Activated T-cell treated with anti-CD3 and anti-CD28 coated beads, Interleukin-2, amount 50 U/mL, for 4 hours (primary cell): ENCODE measurements around the gene NUP210L. TPM values are rescaled to one million over a fixed set of nuclear protein-coding genes. Genes with fewer than 3 reads are reported as not detected.
"Not testable (repeated sequence)": the region's sequence is repeated elsewhere in the genome, so short reads cannot be mapped to it uniquely, and the experiment has no call there.

Experiments
- ATAC-seq, 2 donors: fragments of 200-7000 bp; cut with Tn5 transposase; one replicate each; pipeline ENCODE4 v1.10.0; 2021
- DNase-seq: peaks from one replicate; pipeline ENCODE4 v3.0.0-alpha.2; 2020
- H3K27me3 Mint-ChIP-seq: one replicate; pipeline ENCODE4 v1.8.0; 2021; ENCODE audit warnings: low read depth, mixed read lengths
- H3K36me3 Mint-ChIP-seq: one replicate; pipeline ENCODE4 v1.8.0; 2022; ENCODE audit warnings: mixed read lengths; ENCODE audit not compliant: insufficient read depth
- H3K4me1 Mint-ChIP-seq: one replicate; pipeline ENCODE4 v1.8.0; 2021; ENCODE audit warnings: low read depth, mixed read lengths
- H3K4me3 Mint-ChIP-seq: one replicate; pipeline ENCODE4 v1.8.0; 2021; ENCODE audit warnings: mild to moderate bottlenecking, moderate library complexity, mixed read lengths
- H3K9me3 Mint-ChIP-seq: one replicate; pipeline ENCODE4 v1.8.0; 2021; ENCODE audit warnings: mixed read lengths
- total RNA-seq, 3 donors: library from RNA; stranded (reverse); gene quantifications; one replicate each; pipeline ENCODE4 v1.2.1, GENCODE V29; 2021

NUP210L gene
- total RNA-seq, 3 donors from 2014 or later = 0.05 to 0.08 (median 0.08) TPM

- Mint-ChIP-seq H3K9me3 (no peaks in the 10 kb centered on the region), H3K36me3 (peaks cover 33% of the 10 kb centered on the region), H3K27me3 (no peaks in the 10 kb centered on the region), H3K4me1 (peaks cover 55% of the 10 kb centered on the region), H3K4me3 (no peak overlapping the region)
- DNase-seq (no peak), ATAC-seq (no peak)
These were observed 820 bp downstream of the NUP210L start for GRCh38 chr1:154154053-154154452.

DNA sequence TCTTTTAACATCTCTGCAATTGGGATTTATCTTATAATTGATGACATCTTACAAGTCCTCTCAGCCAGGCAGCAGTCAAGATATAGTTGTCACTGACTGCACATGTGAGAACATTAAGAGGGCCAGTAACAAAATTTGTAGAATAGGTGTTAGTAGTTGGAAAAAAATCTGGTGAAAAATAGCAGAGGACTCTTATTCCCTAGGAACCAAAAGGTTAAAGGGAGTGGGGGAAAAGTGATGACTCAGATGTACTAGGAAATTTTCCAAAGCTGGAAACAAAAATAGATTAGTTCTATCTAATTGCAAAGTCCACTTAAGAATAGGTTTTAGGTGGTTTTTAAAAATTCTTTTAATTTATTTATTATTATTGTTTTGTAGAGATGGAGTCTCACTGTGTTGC is 3.6 kb downstream of the NUP210L start:
- no peak for DNase-seq
- Mint-ChIP-seq H3K27me3 (no peaks in the 10 kb centered on the region), H3K4me3 (no peak overlapping the region), H3K36me3 (peaks cover 11% of the 10 kb centered on the region), H3K4me1 (peaks cover 34% of the 10 kb centered on the region), H3K9me3 (no peaks in the 10 kb centered on the region)
- ATAC-seq = no peak

GRCh38 chr1:154148807-154149206 is 6.1 kb downstream of the NUP210L start:
- peaks cover 12% of the 10 kb centered on the region for H3K4me1 Mint-ChIP-seq
- no peaks in the 10 kb centered on the region for H3K9me3 Mint-ChIP-seq
- no peaks in the 10 kb centered on the region for H3K27me3 Mint-ChIP-seq
- no peak overlapping the region for H3K4me3 Mint-ChIP-seq
- no peak for DNase-seq
- ATAC-seq = peak; percentile 27 to 38
- H3K36me3 Mint-ChIP-seq = peaks cover 2% of the 10 kb centered on the region

GRCh38 chr1:154147505-154147904 is 7.4 kb downstream of the NUP210L start:
- not testable (repeated sequence) for H3K27me3 Mint-ChIP-seq, ATAC-seq, H3K9me3 Mint-ChIP-seq, H3K4me3 Mint-ChIP-seq, H3K36me3 Mint-ChIP-seq, H3K4me1 Mint-ChIP-seq, DNase-seq

GRCh38 chr1:154145986-154146385 is 8.9 kb downstream of the NUP210L start:
- Mint-ChIP-seq H3K4me3 (no peak overlapping the region), H3K4me1 (peaks cover 6% of the 10 kb centered on the region), H3K9me3 (no peaks in the 10 kb centered on the region), H3K27me3 (no peaks in the 10 kb centered on the region), H3K36me3 (no peaks in the 10 kb centered on the region)
- DNase-seq (no peak), ATAC-seq (no peak)

DNA sequence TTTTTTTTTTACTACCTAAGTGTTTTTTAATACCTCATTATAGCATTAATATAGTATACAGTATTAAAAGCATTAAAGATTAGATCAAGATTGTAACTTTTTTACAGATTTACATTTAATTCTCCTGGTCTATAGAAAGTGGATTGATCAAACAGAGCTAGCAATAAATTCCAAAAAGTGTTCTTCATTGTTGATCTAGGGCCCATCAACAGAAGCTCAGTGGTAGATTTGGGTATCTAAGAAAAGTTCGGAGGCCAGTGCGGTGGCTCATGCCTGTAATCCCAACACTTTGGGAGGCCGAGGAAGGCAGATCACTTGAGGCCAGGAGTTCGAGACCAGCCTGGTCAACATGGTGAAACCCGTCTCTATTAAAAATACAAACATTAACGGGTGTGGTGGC is 12.5 kb downstream of the NUP210L start:
- H3K4me1 Mint-ChIP-seq = peaks cover 5% of the 10 kb centered on the region
- H3K9me3 Mint-ChIP-seq = no peaks in the 10 kb centered on the region
- H3K27me3 Mint-ChIP-seq = no peaks in the 10 kb centered on the region
- no peak for ATAC-seq
- no peaks in the 10 kb centered on the region for H3K36me3 Mint-ChIP-seq
- H3K4me3 Mint-ChIP-seq = no peak overlapping the region
- no peak for DNase-seq

DNA sequence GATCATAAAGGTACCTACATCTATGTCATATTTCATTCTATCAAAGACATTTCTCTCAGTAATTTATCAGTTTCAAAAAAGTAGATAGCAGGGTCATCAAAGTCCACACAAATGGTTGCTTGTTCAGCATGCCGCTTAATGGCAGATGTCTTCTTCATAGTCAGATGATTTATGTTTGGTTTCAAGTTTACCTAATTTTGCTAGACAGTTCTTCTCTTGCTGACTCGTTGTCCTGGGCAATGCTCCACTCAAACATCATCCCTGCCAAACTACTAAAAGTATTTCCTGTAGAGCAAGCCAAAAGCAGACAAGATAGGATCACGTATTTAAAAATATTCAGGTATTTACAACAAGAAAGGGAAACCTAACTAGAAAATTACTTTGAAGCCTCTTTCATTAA is 13.6 kb downstream of the NUP210L start:
- peaks cover 5% of the 10 kb centered on the region for H3K4me1 Mint-ChIP-seq
- no peak overlapping the region for H3K4me3 Mint-ChIP-seq
- ATAC-seq (no peak), DNase-seq (no peak)
- no peaks in the 10 kb centered on the region for H3K9me3 Mint-ChIP-seq
- H3K36me3 Mint-ChIP-seq = no peaks in the 10 kb centered on the region
- H3K27me3 Mint-ChIP-seq = no peaks in the 10 kb centered on the region

DNA sequence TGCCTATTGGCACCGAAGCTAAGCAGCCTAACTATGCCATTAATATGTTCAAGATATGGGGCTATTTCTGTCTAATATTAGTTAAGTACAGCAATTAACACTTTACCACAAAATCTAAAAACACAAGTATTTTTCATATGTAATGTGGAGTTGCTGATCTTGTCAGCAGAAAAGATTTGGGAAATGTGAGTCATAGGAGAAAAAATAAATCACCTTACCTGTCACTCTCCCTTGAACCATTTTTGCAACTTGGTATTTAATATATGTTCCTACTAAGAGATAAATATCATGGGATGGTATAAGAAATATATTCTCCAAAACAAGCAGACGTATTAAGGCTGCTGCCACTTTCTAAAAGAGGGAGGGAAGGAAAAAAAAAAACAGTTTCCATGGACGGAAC is 17.0 kb downstream of the NUP210L start:
- Mint-ChIP-seq H3K36me3 (no peaks in the 10 kb centered on the region), H3K27me3 (no peaks in the 10 kb centered on the region), H3K4me1 (peaks cover 4% of the 10 kb centered on the region), H3K4me3 (no peak overlapping the region), H3K9me3 (no peaks in the 10 kb centered on the region)
- DNase-seq = no peak
- ATAC-seq = no peak

GRCh38 chr1:154133256-154133655 is 21.6 kb downstream of the NUP210L start:
- H3K36me3 Mint-ChIP-seq = no peaks in the 10 kb centered on the region

GRCh38 chr1:154129391-154129970 is 25.4 kb downstream of the NUP210L start:
- DNase-seq (no peak), ATAC-seq (peak in 1 of 2 donors; percentile 52)
- Mint-ChIP-seq H3K27me3 (no peaks in the 10 kb centered on the region), H3K4me3 (no peak overlapping the region), H3K36me3 (no peaks in the 10 kb centered on the region), H3K9me3 (no peaks in the 10 kb centered on the region), H3K4me1 (peaks cover 9% of the 10 kb centered on the region)

More at GRCh38 chr1:154133256-154133655, 21.6 kb downstream of the NUP210L start:
- Mint-ChIP-seq H3K4me3 (no peak overlapping the region), H3K4me1 (peaks cover 12% of the 10 kb centered on the region), H3K27me3 (no peaks in the 10 kb centered on the region), H3K9me3 (no peaks in the 10 kb centered on the region)
- ATAC-seq (no peak), DNase-seq (no peak)

- not testable (repeated sequence) for H3K36me3 Mint-ChIP-seq, H3K27me3 Mint-ChIP-seq, DNase-seq, ATAC-seq, H3K4me1 Mint-ChIP-seq, H3K4me3 Mint-ChIP-seq, H3K9me3 Mint-ChIP-seq
These were observed 31.7 kb downstream of the NUP210L start for GRCh38 chr1:154123205-154123604.

- no peaks in the 10 kb centered on the region for H3K9me3 Mint-ChIP-seq
- H3K4me1 Mint-ChIP-seq = peaks cover 9% of the 10 kb centered on the region
- no peaks in the 10 kb centered on the region for H3K36me3 Mint-ChIP-seq
- no peak for ATAC-seq
- no peak for DNase-seq
- no peak overlapping the region for H3K4me3 Mint-ChIP-seq
- H3K27me3 Mint-ChIP-seq = no peaks in the 10 kb centered on the region
These were observed 37.2 kb downstream of the NUP210L start for GRCh38 chr1:154117642-154118041.

DNA sequence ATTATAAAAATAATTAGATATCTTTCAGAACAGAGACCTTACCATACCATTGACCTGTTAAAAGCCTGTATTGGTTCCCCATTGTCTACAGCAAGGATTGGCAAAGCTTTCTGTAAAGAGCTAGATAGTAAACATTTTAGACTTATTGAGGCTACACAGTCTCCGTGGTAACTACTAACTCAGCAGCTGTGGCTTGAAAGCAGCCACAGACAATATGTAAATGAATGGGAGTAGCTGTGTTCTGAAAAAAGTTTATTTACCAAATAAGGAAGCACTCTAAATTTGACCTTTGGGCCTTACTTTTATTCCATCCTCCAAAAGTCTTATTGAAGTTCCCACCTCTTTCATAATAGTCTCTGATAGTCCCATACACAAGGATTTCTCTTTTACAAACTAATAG is 39.7 kb downstream of the NUP210L start:
- DNase-seq (no peak), ATAC-seq (no peak)
- H3K4me1 Mint-ChIP-seq = peaks cover 9% of the 10 kb centered on the region
- no peaks in the 10 kb centered on the region for H3K9me3 Mint-ChIP-seq
- no peaks in the 10 kb centered on the region for H3K36me3 Mint-ChIP-seq
- H3K27me3 Mint-ChIP-seq = no peaks in the 10 kb centered on the region
- no peak overlapping the region for H3K4me3 Mint-ChIP-seq

DNA sequence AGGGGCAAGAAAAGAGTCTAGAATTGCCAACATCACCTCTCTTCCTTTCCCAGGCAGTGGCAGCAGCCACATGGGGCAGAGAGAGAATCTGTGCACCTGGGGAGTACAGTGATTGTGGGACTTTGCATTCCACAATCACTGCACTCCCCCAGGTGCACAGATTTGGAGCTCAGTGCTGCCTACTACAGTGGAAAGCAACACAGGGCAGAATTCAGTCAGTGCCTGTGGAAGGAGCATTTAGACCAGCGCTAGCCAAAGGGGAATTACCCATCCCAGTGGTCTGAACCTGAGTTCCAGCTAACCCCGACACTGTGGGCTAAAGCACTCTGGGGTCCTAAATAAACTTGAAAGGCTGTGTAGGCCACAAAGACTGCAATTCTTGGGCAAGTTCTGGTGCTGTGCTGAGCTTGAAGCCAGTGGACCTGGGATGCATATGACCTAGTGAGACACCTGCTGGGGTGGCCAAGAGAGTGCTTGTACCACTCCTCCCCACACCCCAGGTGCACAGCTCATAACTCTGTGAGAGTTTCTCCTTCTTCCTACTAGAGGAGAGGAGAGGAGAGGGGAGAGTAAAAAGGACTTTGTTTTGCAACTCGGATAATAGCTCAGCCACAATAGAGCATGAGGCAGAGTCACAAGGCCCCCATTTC is 50.3 kb downstream of the NUP210L start:
- Mint-ChIP-seq H3K4me1 (no peaks in the 10 kb centered on the region), H3K36me3 (no peaks in the 10 kb centered on the region), H3K27me3 (no peaks in the 10 kb centered on the region), H3K4me3 (no peak overlapping the region), H3K9me3 (no peaks in the 10 kb centered on the region)
- no peak for ATAC-seq
- no peak for DNase-seq

GRCh38 chr1:154100141-154100540 is 54.7 kb downstream of the NUP210L start:
- H3K4me3 Mint-ChIP-seq, H3K4me1 Mint-ChIP-seq, H3K27me3 Mint-ChIP-seq, H3K9me3 Mint-ChIP-seq, DNase-seq, ATAC-seq, H3K36me3 Mint-ChIP-seq: not testable (repeated sequence)
